ENCODE data around the gene AKAP10.
"Not testable (repeated sequence)": the region's sequence is repeated elsewhere in the genome, so short reads cannot be mapped to it uniquely, and the experiment has no call there.

Gene AKAP10

GRCh38 chr17:19977293-19978208 lies at the start of gene AKAP10:
AKAP10 (minus strand) TSS chr17:19977828; CDS start chr17:19977679, 149 bp downstream.
- DNase-seq, result peak; percentile 36 to 96 (median 91)

GRCh38 chr17:20026960-20027359 lies 49.3 kb upstream of the AKAP10 start:
- no peak for DNase-seq

- no peak for DNase-seq
Observed at GRCh38 chr17:20022701-20023100, 45.1 kb upstream of the AKAP10 start.

- DNase-seq, result not testable (repeated sequence)
Observed at GRCh38 chr17:20016475-20016992, 38.9 kb upstream of the AKAP10 start.

GRCh38 chr17:20012017-20012536 lies 34.4 kb upstream of the AKAP10 start:
- no peak for DNase-seq

GRCh38 chr17:20010936-20011335 lies 33.3 kb upstream of the AKAP10 start:
- no peak for DNase-seq

GRCh38 chr17:20010099-20010863 lies 32.7 kb upstream of the AKAP10 start:
- DNase-seq, result peak in 10 of 14 donors; percentile 16 to 79 (median 39)

GRCh38 chr17:20009302-20010098 lies 31.9 kb upstream of the AKAP10 start, which contains the start of gene SPECC1:
SPECC1 (plus strand) TSS chr17:20009359; CDS start chr17:20096652, 87,293 bp downstream.
- DNase-seq, result peak in 12 of 14 donors; percentile 29 to 91 (median 56)

- DNase-seq, result peak in 9 of 14 donors; percentile 36 to 86 (median 72)
Observed at GRCh38 chr17:20009052-20009301, 31.3 kb upstream of the AKAP10 start.

- DNase-seq, result peak in 2 of 14 donors; percentile 63 to 67
Observed at GRCh38 chr17:20008242-20009051, 30.8 kb upstream of the AKAP10 start.

GRCh38 chr17:19996502-19996901 lies 18.9 kb upstream of the AKAP10 start:
- DNase-seq, result no peak

GRCh38 chr17:19996086-19996485 lies 18.5 kb upstream of the AKAP10 start:
- no peak for DNase-seq

GRCh38 chr17:19992803-19993713 lies 15.4 kb upstream of the AKAP10 start:
- DNase-seq, result peak in 12 of 14 donors; percentile 46 to 83 (median 74)

GRCh38 chr17:19991252-19991885 lies 13.7 kb upstream of the AKAP10 start:
- DNase-seq, result no peak

GRCh38 chr17:19987897-19988296 lies 10.3 kb upstream of the AKAP10 start:
- DNase-seq, result no peak

- DNase-seq, result no peak
Observed at GRCh38 chr17:19986941-19987861, 9.6 kb upstream of the AKAP10 start.

GRCh38 chr17:19979917-19980770 lies 2.5 kb upstream of the AKAP10 start:
- peak in 3 of 14 donors; percentile 2 to 46 (median 25) for DNase-seq
